CD4-positive, alpha-beta T cell (primary cell): ENCODE results near the gene NPR2. TPM values are rescaled to one million over a fixed set of nuclear protein-coding genes. Genes with fewer than 3 reads are reported as not detected.

Source experiments
- ATAC-seq: fragments of 200-7000 bp; cut with Tn5 transposase; one replicate; pipeline ENCODE4 v1.10.0; 2022; ENCODE audit warnings: mild to moderate bottlenecking; ENCODE audit not compliant: poor library complexity
- CTCF ChIA-PET: fragments of 350-600 bp; sonication (Branson Sonifier 250); formaldehyde crosslinking; loops from one replicate; lab custom pipeline; 2021; ENCODE audit warnings: antibody characterized with exemption, inconsistent platforms; lab: Charles Lee
- POLR2A ChIA-PET: fragments of 350-600 bp; sonication (Branson Sonifier 250); formaldehyde crosslinking; loops from one replicate; lab custom pipeline; 2021; ENCODE audit warnings: antibody characterized with exemption, inconsistent platforms; lab: Charles Lee
- DNase-seq, 14 experiments: peaks; one replicate each; pipeline ENCODE4 v3.0.0-alpha.2; 2013 to 2020; ENCODE audit warnings: mixed read lengths in 2 of 14
- H3K27ac ChIP-seq, 2 donors: one replicate each; pipeline versions ENCODE4 v1.5.1 to v1.7.0; 2013; ENCODE audit warnings: low read length in 2 of 2, low read depth in 1 of 2, mild to moderate bottlenecking in 1 of 2
- H3K27me3 ChIP-seq, 2 experiments: 1 replicate in 1 of 2; 2 replicates in 1 of 2; pipeline versions ENCODE4 v1.6.1 to v1.7.0; 2013; ENCODE audit warnings: low read length in 2 of 2, control low read depth in 1 of 2, mild to moderate bottlenecking in 1 of 2, moderate library complexity in 1 of 2; ENCODE audit not compliant: insufficient read depth in 2 of 2, control insufficient read depth in 1 of 2
- H3K36me3 ChIP-seq: one replicate; pipeline ENCODE4 v1.6.1; 2013; ENCODE audit warnings: low read length, control low read depth; ENCODE audit not compliant: insufficient read depth
- H3K4me1 ChIP-seq: one replicate; pipeline ENCODE4 v1.6.1; 2013; ENCODE audit warnings: low read length, control low read depth; ENCODE audit not compliant: insufficient read depth
- H3K4me3 ChIP-seq: one replicate; pipeline ENCODE4 v1.5.1; 2013; ENCODE audit warnings: mild to moderate bottlenecking, low read length, moderate library complexity
- H3K9me3 ChIP-seq, 2 experiments: 1 replicate in 1 of 2; 2 replicates in 1 of 2; pipeline versions ENCODE4 v1.6.1 to v1.7.0; 2013; ENCODE audit warnings: low read length in 2 of 2, mild to moderate bottlenecking in 2 of 2, control low read depth in 1 of 2, moderate library complexity in 1 of 2; ENCODE audit not compliant: control insufficient read depth in 1 of 2, insufficient read depth in 1 of 2
- H3K27ac Mint-ChIP-seq: one replicate; pipeline ENCODE4 v1.8.0; 2020; ENCODE audit warnings: mixed read lengths
- H3K27me3 Mint-ChIP-seq: one replicate; pipeline ENCODE4 v1.8.0; 2021; ENCODE audit warnings: mixed read lengths
- H3K36me3 Mint-ChIP-seq: one replicate; pipeline ENCODE4 v1.8.0; 2021; ENCODE audit warnings: low read depth, mixed read lengths
- H3K4me1 Mint-ChIP-seq: one replicate; pipeline ENCODE4 v1.8.0; 2021; ENCODE audit warnings: low read depth, mixed read lengths
- H3K4me3 Mint-ChIP-seq: one replicate; pipeline ENCODE4 v1.8.0; 2020; ENCODE audit warnings: mild to moderate bottlenecking, mixed read lengths
- H3K9me3 Mint-ChIP-seq: one replicate; pipeline ENCODE4 v1.8.0; 2020; ENCODE audit warnings: mixed read lengths
- CTCF ChIP-seq: fragments of 200-600 bp; IDR thresholded peaks from one replicate; pipeline ENCODE4 v1.8.0; 2022; ENCODE audit warnings: antibody characterized with exemption, mild to moderate bottlenecking
- intact Hi-C, 2 experiments: fragments of 100-400 bp; cut with DNase I in 1 of 2; cut with micrococcal nuclease in 1 of 2; formaldehyde crosslinking; loops; one replicate each; pipeline versions ENCODE4 v1.15.1 to v1.9.0; 2023 to 2025; cut with DNase I, micrococcal nuclease
- total RNA-seq, 174 experiments: library from RNA in 2 of 174; stranded (reverse) in 2 of 174; gene quantifications; one replicate each; pipeline ENCODE4 v1.2.3 and lab custom pipeline; 2021 to 2026

NPR2 gene
- total RNA-seq, 2 experiments from 2014 or later, result 1.2 to 4.2 TPM

- intact Hi-C loops, result no loop called here
- H3K27me3 ChIP-seq, result no peaks in the 10 kb centered on the region
- no peaks in the 10 kb centered on the region for H3K27me3 Mint-ChIP-seq
Observed at GRCh38 chr9:35759795-35760194, 31.6 kb upstream of the NPR2 start.

GRCh38 chr9:35760651-35761050 is 30.7 kb upstream of the NPR2 start:
- CTCF ChIA-PET, result interaction anchor here (1.1 kb wide), 1 partner anchor 103 kb away, joined by 3 read pairs; the partner anchor contains the start of genes CCDC107 and RMRP
- no peak overlapping the region for H3K27ac ChIP-seq
- Mint-ChIP-seq H3K27ac (no peak overlapping the region), H3K9me3 (no peaks in the 10 kb centered on the region), H3K27me3 (no peaks in the 10 kb centered on the region), H3K36me3 (peaks cover 9% of the 10 kb centered on the region), H3K4me1 (peaks cover 61% of the 10 kb centered on the region), H3K4me3 (peak overlapping the region; percentile 46)
- H3K4me3 ChIP-seq, result no peak overlapping the region
- H3K4me1 ChIP-seq, result peaks cover 20% of the 10 kb centered on the region
- H3K27me3 ChIP-seq, result no peaks in the 10 kb centered on the region
- intact Hi-C loops, result no loop called here
- no peaks in the 10 kb centered on the region for H3K9me3 ChIP-seq
- ATAC-seq, result no peak
- DNase-seq, result no peak
- POLR2A ChIA-PET, result interaction anchor here (0.6 to 1.1 kb wide), 4 partner anchors 16 to 145 kb away, joined by 3 to 4 read pairs (median 4); no protein-coding TSS in a partner anchor
- no peaks in the 10 kb centered on the region for H3K36me3 ChIP-seq
- no peak for TF ChIP-seq CTCF

More at GRCh38 chr9:35759795-35760194, 31.6 kb upstream of the NPR2 start:
- H3K27ac ChIP-seq, result no peak overlapping the region
- Mint-ChIP-seq H3K4me3 (peak overlapping the region; percentile 49), H3K9me3 (no peaks in the 10 kb centered on the region), H3K4me1 (peaks cover 61% of the 10 kb centered on the region), H3K27ac (no peak overlapping the region), H3K36me3 (peaks cover 9% of the 10 kb centered on the region)
- ChIA-PET POLR2A (no interaction called here), CTCF (interaction anchor here (0.8 to 1.0 kb wide), 2 partner anchors 30 to 65 kb away, joined by 3 read pairs; no protein-coding TSS in a partner anchor)
- H3K4me1 ChIP-seq, result peaks cover 20% of the 10 kb centered on the region
- H3K4me3 ChIP-seq, result no peak overlapping the region
- DNase-seq (no peak), ATAC-seq (no peak)
- H3K9me3 ChIP-seq, result no peaks in the 10 kb centered on the region
- TF ChIP-seq CTCF, result no peak
- peaks cover under 1% of the 10 kb centered on the region for H3K36me3 ChIP-seq

GRCh38 chr9:35763181-35763580 is 28.2 kb upstream of the NPR2 start:
- DNase-seq (no peak), ATAC-seq (no peak)
- Mint-ChIP-seq H3K27ac (no peak overlapping the region), H3K36me3 (no peaks in the 10 kb centered on the region), H3K4me3 (no peak overlapping the region), H3K9me3 (no peaks in the 10 kb centered on the region), H3K27me3 (no peaks in the 10 kb centered on the region), H3K4me1 (peaks cover 54% of the 10 kb centered on the region)
- H3K27ac ChIP-seq, result no peak overlapping the region
- H3K36me3 ChIP-seq, result peaks cover 1% of the 10 kb centered on the region
- peaks cover 5% of the 10 kb centered on the region for H3K4me1 ChIP-seq
- no peak for TF ChIP-seq CTCF
- no peaks in the 10 kb centered on the region for H3K9me3 ChIP-seq
- no peaks in the 10 kb centered on the region for H3K27me3 ChIP-seq
- H3K4me3 ChIP-seq, result no peak overlapping the region
- ChIA-PET CTCF (no interaction called here), POLR2A (interaction anchor here (0.6 to 0.7 kb wide), 2 partner anchors 42 to 66 kb away, joined by 3 to 4 read pairs; no protein-coding TSS in a partner anchor)
- intact Hi-C loops, result no loop called here
